Breast epithelium (tissue), 4 donors: ENCODE results near the gene MARCHF9. TPM values are rescaled to one million over a fixed set of nuclear protein-coding genes. Genes with fewer than 3 reads are reported as not detected.

Experiments used
- DNase-seq, 2 donors: peaks; one replicate each; pipeline ENCODE4 v3.0.0-alpha.2; 2019; ENCODE audit warnings: low spot score in 2 of 2
- H3K27ac ChIP-seq, 2 donors: fragments of 200-600 bp; sonication (generic) in 1 of 2; one replicate each; pipeline ENCODE4 v1.5.1; 2016 to 2019; ENCODE audit warnings: mild to moderate bottlenecking in 1 of 2
- H3K27me3 ChIP-seq, 2 donors: fragments of 200-600 bp; sonication (generic) in 1 of 2; one replicate each; pipeline versions ENCODE4 v1.5.1 to v1.6.0; 2017 to 2019; ENCODE audit warnings: control low read depth in 1 of 2, mild to moderate bottlenecking in 1 of 2
- H3K36me3 ChIP-seq: fragments of 200-600 bp; one replicate; pipeline ENCODE4 v1.5.1; 2019
- H3K4me1 ChIP-seq, 2 donors: fragments of 200-600 bp; sonication (generic); one replicate each; pipeline ENCODE4 v1.5.1; 2016 to 2019; ENCODE audit warnings: control low read depth in 1 of 2
- H3K4me3 ChIP-seq, 3 donors: fragments of 200-600 bp; sonication (generic); 1 replicate in 2 of 3; 2 replicates in 1 of 3; pipeline ENCODE4 v1.5.1; 2016 to 2019; ENCODE audit warnings: mild to moderate bottlenecking in 3 of 3, moderate library complexity in 2 of 3
- H3K9me3 ChIP-seq, 2 donors: fragments of 200-600 bp; sonication (generic) in 1 of 2; one replicate each; pipeline ENCODE4 v1.5.1; 2016 to 2019; ENCODE audit warnings: control low read depth in 1 of 2
- POLR2A ChIP-seq: fragments of 450-650 bp; IDR thresholded peaks from one replicate; pipeline ENCODE4 v1.6.1; 2016; ENCODE audit warnings: antibody characterized with exemption, mild to moderate bottlenecking, moderate library complexity
- POLR2AphosphoS5 ChIP-seq, 3 donors: sonication (generic); formaldehyde crosslinking; IDR thresholded peaks; one replicate each; pipeline ENCODE4 v1.6.1; 2017; ENCODE audit warnings: antibody characterized with exemption in 3 of 3
- intact Hi-C: fragments of 100-400 bp; cut with DNase I; formaldehyde crosslinking; loops from one replicate; pipeline ENCODE4 v1.15.1; 2023; ENCODE audit warnings: low total_unique reads
- total RNA-seq, 3 donors: library from RNA; depleted of rRNA; stranded (reverse); fragments of >200 nt; gene quantifications; one replicate each; pipeline ENCODE4 v1.1.0, GENCODE V29; 2016
- TF ChIP-seq, protein P1 (sequence below), 3 donors: fragments of 450-650 bp; IDR thresholded peaks; one replicate each; pipeline ENCODE4 v1.5.1; 2016 to 2017; ENCODE audit warnings: antibody characterized with exemption in 3 of 3, mild to moderate bottlenecking in 3 of 3, moderate library complexity in 3 of 3

The MARCHF9 gene
- total RNA-seq, 3 donors from 2014 or later, result 6.9 to 9.8 (median 7.5) TPM

DNA sequence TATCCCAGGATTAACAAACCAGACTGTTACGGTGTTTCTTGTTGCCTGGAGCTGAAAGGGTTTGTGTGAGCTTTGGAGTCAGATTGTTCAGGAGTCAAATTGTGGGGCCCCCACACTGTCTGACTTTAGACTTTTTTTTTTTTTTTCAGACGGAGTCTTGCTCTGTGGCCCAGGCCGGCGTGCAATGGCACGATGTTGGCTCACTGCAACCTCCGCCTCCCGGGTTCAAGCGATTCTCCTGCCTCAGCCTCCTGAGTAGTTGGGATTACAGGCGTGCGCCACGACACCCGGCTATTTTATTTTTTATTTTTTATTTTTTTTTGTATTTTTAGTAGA lies 28.5 kb downstream of the MARCHF9 start:
- H3K4me1 ChIP-seq, result no peaks in the 10 kb centered on the region
- intact Hi-C loops, result loop anchor here (5.0 kb wide), 1 partner anchor 39 kb away; no protein-coding TSS in a partner anchor
- H3K27ac ChIP-seq, result peak overlapping the region in 1 of 2 donors; percentile 82
- H3K4me3 ChIP-seq, result peak overlapping the region; percentile 74 to 87 (median 86)
- H3K9me3 ChIP-seq, result no peaks in the 10 kb centered on the region
- no peak for DNase-seq
- no peaks in the 10 kb centered on the region for H3K27me3 ChIP-seq
- no peaks in the 10 kb centered on the region for H3K36me3 ChIP-seq
- TF ChIP-seq POLR2A (no peak), POLR2AphosphoS5 (IDR thresholded peaks at IDR 0.05) (no peak)

DNA sequence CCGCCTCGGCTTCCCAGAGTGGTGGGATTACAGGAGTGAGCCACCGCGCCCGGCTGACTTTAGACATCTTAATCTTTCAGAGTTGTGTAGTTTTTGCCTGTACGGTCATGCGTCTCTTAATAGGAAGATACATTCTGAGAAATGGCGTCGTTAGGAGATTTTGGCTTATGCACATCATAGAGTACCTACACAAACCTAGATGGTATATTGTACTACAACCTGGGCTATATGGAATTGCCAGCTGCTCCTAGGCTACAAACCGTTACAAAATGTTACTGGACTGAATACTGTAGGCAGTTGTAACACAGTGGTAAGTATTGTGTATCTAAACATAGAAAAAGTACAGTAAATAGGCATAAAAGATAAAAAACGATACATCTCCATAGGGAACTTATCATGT lies 29.0 kb downstream of the MARCHF9 start:
- Histone ChIP-seq H3K36me3 (no peaks in the 10 kb centered on the region), H3K9me3 (no peaks in the 10 kb centered on the region), H3K27me3 (no peaks in the 10 kb centered on the region), H3K27ac (no peak overlapping the region), H3K4me3 (peak overlapping the region in 2 of 3 donors; percentile 74 to 87), H3K4me1 (no peaks in the 10 kb centered on the region)
- DNase-seq, result no peak
- TF ChIP-seq, protein P1, sequence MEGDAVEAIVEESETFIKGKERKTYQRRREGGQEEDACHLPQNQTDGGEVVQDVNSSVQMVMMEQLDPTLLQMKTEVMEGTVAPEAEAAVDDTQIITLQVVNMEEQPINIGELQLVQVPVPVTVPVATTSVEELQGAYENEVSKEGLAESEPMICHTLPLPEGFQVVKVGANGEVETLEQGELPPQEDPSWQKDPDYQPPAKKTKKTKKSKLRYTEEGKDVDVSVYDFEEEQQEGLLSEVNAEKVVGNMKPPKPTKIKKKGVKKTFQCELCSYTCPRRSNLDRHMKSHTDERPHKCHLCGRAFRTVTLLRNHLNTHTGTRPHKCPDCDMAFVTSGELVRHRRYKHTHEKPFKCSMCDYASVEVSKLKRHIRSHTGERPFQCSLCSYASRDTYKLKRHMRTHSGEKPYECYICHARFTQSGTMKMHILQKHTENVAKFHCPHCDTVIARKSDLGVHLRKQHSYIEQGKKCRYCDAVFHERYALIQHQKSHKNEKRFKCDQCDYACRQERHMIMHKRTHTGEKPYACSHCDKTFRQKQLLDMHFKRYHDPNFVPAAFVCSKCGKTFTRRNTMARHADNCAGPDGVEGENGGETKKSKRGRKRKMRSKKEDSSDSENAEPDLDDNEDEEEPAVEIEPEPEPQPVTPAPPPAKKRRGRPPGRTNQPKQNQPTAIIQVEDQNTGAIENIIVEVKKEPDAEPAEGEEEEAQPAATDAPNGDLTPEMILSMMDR (IDR thresholded peaks at IDR 0.05), result no peak
- TF ChIP-seq POLR2AphosphoS5 (IDR thresholded peaks at IDR 0.05), result no peak
- TF ChIP-seq POLR2A, result no peak
- intact Hi-C loops, result loop anchor here (5.0 kb wide), 1 partner anchor 38 kb away; no protein-coding TSS in a partner anchor

DNA sequence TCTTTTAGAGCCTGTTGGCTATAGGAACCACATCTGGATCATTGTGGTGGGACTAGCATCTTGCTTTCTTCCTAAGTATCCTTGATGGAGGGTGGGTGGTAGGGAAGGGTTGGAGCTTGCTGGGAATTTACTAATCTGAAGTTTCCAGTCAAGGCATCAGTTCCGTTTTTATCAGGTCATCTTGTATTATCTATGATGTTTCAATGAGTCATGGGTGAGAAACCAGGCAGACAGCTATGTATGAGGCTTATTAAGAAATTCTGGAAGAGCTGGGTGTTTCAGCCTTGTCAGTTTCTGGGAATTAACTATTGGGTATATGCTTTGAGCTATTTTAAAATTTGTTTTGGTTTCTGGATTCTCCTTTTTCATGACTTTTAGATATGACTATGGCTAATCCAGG lies 39.0 kb downstream of the MARCHF9 start:
- Histone ChIP-seq H3K9me3 (no peaks in the 10 kb centered on the region), H3K27me3 (no peaks in the 10 kb centered on the region), H3K27ac (peak overlapping the region in 1 of 2 donors; percentile 13), H3K36me3 (peaks cover 3% of the 10 kb centered on the region), H3K4me3 (no peak overlapping the region), H3K4me1 (no peaks in the 10 kb centered on the region)
- DNase-seq, result no peak
- intact Hi-C loops, result no loop called here
- TF ChIP-seq, protein P1 (IDR thresholded peaks at IDR 0.05), result no peak

DNA sequence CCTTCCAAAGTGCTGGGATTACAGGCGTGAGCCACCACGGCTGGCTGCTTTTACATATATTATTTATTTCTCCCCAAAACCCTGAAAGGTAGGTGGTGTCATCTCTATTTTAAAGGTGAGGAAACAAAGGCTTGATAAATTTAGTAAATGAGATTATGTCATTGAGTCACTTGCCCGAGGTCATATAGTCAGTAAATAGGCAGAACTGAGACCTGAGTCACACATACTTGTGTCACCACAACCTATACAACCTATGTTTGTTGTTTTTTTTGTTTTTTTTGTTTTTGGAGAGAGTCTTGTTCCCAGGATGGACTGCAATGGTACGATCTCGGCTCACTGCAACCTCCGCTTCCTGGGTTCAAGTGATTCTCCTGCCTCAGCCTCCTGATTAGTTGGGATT lies 40.5 kb downstream of the MARCHF9 start:
- H3K4me3 ChIP-seq, result no peak overlapping the region
- intact Hi-C loops, result no loop called here
- H3K36me3 ChIP-seq, result no peaks in the 10 kb centered on the region
- DNase-seq, result no peak
- no peaks in the 10 kb centered on the region for H3K27me3 ChIP-seq
- no peak overlapping the region for H3K27ac ChIP-seq
- TF ChIP-seq POLR2AphosphoS5 (IDR thresholded peaks at IDR 0.05), result no peak
- no peak for TF ChIP-seq POLR2A
- TF ChIP-seq, protein P1 (IDR thresholded peaks at IDR 0.05), result no peak
- no peaks in the 10 kb centered on the region for H3K4me1 ChIP-seq
- no peaks in the 10 kb centered on the region for H3K9me3 ChIP-seq

DNA sequence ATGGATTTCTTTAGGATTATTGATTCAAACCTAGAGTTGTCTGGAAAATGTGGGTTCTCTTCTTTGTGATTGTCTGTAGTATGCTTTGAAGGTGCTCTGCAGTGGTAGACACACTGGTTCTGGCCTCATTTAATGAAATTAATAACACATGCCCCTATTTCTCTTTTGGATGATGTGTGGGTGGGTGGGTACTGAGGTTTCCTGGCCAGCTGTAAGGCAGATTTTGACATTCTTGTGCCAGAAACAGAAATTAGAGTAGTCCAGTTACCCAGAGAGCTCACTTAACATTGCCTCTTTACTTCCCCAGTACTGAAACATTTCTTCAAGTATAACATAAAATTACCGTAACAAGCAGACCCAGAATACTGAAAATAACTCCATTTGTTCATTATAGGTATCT lies 42.1 kb downstream of the MARCHF9 start:
- peak overlapping the region in 1 of 2 donors; percentile 26 for H3K27ac ChIP-seq
- no peak overlapping the region for H3K4me3 ChIP-seq
- DNase-seq, result no peak
- intact Hi-C loops, result no loop called here
- no peaks in the 10 kb centered on the region for H3K4me1 ChIP-seq
- no peak for TF ChIP-seq POLR2AphosphoS5 (IDR thresholded peaks at IDR 0.05)
- TF ChIP-seq POLR2A, result no peak
- TF ChIP-seq, protein P1 (IDR thresholded peaks at IDR 0.05), result no peak
- H3K36me3 ChIP-seq, result no peaks in the 10 kb centered on the region
- no peaks in the 10 kb centered on the region for H3K27me3 ChIP-seq
- no peaks in the 10 kb centered on the region for H3K9me3 ChIP-seq

DNA sequence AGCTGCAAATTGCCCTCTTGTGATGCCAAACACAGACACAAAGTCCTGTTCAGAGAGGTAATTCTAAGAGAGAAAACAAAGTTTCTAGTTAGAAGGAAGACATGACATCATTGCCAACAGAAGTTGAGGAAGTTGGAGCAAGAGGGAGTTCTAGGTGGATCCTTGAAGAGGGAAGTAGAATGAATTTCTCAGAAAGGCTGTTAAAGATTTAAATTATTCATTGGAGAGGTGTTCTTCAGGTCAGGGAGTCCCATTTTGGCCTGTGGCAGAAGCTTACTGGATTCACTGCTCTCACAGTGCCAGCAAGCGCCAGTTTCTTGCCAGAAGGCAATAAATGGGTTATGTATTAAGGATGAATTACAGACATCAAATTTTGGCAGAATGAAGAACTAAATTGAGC lies 43.0 kb downstream of the MARCHF9 start:
- intact Hi-C loops, result no loop called here
- no peak for DNase-seq
- no peaks in the 10 kb centered on the region for H3K9me3 ChIP-seq
- H3K27me3 ChIP-seq, result no peaks in the 10 kb centered on the region
- H3K4me3 ChIP-seq, result no peak overlapping the region
- no peak for TF ChIP-seq POLR2AphosphoS5 (IDR thresholded peaks at IDR 0.05)
- peak overlapping the region; percentile 22 to 59 for H3K27ac ChIP-seq
- no peaks in the 10 kb centered on the region for H3K36me3 ChIP-seq
- no peaks in the 10 kb centered on the region for H3K4me1 ChIP-seq
